HG03064 (cell line): ENCODE data around the gene PADI1.

Source experiments
- ATAC-seq: cut with Tn5 transposase; IDR thresholded peaks from one replicate; pipeline ENCODE4 v1.9.1; 2021; ENCODE audit warnings: low read depth; ENCODE audit not compliant: unreplicated experiment

PADI1 gene

GRCh38 chr1:17195731-17196130, 9.2 kb upstream of the PADI1 start:
- ATAC-seq, result no peak

DNA sequence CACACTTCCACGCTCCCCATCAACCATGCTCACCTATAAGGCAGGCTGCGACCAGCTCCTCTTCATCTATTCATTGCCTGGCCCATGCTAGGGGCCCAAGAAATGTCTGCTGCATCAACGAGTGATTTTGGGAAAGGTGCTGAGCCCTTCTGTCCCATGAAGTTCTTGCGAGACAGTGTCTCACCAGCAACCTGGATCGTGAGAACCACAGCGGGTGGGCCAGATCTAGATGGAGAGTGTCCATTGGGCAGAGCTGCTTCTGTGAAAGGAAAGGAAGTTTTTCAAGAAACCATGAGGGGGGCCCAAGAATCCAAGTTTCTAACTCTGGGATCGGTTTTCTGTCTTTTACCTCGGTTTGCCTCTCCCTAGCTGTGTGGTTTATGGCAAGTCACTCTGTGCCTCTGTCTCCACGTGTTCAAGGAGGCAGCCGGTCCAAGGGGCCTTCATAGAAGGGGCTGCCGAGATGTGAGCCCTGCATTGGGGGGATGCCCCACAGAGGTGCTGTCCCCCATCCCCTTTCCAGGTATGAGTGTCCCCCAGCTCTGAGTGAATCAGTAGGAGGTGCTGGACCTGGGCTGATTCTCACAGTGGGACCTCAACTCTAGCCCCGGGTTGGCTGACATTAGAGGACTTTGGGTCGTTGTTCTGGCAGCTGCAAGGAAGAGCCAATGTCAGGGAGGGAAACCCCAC, 8.3 kb upstream of the PADI1 start:
- no peak for ATAC-seq

GRCh38 chr1:17197696-17198095, 7.2 kb upstream of the PADI1 start:
- no peak for ATAC-seq

- no peak for ATAC-seq
Observed at GRCh38 chr1:17198476-17199258, 6.3 kb upstream of the PADI1 start.

- no peak for ATAC-seq
Observed at GRCh38 chr1:17199267-17200044, 5.5 kb upstream of the PADI1 start.

- ATAC-seq, result no peak
Observed at GRCh38 chr1:17200246-17200645, 4.7 kb upstream of the PADI1 start.

DNA sequence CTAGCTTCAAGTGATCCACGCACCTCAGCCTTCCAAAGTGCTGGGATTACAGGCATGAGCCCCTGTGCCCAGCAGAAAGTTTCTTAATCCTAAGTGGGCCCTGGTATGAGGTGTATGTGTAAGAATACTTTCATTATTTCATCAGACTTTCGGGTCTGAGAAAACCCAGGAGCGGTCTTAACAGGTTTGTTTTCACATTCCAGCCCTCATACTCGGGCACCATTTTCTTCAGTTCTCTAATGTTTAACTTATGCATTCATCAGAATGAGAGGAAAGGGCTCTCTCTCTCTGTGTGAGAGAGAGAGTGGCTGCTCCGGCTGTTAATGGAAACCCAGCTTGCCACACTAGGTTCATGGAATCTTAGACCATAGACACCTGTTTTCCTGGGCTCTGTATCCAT, 4.2 kb upstream of the PADI1 start:
- no peak for ATAC-seq

DNA sequence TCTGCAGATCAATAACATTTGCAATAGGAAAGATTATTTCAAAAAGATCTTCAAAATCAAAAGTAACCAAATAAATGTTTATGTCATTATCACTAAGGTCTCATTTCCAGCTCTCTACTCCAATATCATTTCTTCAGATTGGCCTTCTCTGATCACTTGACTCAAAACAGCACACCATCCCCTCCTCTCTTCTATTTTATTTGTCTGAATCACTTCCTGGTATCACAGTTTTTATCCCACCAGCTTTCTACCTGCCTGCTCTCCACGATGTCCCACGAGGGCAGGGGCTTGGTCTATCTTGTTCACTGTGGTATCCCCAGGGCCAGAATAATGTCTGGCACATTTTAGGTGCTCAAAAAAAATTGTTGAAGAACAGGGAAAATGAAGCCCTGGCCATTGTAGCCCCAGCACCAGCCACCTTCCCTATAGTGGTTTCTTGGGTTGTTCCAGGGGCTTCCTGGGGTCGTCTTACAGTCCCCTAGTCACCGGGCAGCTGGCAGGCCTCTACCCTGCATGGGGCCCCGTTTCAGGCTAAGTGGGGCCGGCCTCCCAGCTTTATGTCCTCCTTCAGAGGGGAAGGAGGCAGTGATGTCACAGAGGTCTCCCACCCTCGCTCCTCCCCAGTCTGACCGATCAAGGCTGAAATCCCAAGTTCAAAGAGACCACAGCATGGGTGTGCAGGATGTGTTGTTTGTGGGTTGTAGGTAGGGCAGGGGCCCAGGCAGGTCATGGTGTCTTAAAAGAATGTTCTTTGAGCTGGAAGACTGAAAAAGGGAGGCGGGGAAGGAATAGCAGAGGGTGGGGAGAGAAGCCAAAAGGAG, 3.5 kb upstream of the PADI1 start:
- no peak for ATAC-seq

DNA sequence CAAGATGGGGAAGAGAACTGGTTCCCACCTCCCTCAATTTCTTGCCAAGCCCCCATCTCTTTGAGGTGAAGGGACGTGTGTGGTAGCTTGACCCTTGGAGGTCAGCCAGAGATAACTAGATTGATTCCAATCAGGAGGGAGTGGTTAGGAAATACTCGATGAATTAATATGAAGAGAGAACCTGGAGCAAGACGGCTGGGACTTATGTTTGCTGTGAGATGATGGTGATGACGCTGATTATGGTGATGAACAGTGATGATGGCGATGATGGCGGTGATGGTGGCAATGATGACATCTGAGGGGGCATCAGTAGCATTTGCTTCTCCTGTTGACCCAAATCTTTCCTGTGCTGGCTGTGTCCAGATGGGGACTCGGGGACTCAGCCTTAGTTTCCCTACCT, 724 bp downstream of the PADI1 start:
- no peak for ATAC-seq

DNA sequence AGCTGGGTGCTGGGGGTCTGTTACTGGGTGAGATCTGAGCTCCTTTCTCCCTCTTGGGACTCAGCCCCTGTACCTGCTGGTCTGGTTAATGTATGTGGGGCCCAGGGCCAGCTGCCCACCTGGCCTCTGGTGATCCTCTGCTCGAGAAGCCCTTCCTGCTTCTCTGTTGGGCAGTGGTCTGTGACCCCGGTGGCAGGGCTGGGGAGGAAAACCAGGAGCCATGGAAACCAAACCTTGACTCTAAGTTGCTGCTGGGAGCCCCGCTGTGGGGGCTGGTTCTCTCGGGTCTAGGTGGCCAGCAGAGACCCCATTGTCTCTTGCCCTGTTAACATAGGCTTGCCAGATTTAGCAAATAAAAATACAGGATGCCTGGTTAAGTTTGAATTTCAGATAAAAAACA, 1.3 kb downstream of the PADI1 start:
- no peak for ATAC-seq

DNA sequence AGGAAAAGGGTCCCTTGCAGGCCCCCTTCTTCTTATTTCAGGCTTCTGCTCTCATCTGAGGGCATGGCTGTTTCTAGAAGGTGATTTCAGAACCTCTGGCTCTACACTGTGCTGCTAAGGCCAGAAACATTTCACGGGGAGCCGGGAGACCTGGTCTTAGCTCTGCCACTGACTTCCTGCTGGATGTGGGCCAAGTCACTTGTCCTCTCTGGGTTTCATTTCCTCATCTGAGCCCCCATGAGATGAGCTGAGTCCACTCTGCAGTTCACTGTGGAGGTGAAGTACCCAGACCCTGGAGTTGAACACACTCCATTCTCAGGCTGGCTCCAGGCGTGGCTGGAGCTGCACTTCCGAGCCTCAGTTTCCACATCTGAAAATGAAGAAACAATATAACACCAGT, 2.1 kb downstream of the PADI1 start:
- no peak for ATAC-seq

DNA sequence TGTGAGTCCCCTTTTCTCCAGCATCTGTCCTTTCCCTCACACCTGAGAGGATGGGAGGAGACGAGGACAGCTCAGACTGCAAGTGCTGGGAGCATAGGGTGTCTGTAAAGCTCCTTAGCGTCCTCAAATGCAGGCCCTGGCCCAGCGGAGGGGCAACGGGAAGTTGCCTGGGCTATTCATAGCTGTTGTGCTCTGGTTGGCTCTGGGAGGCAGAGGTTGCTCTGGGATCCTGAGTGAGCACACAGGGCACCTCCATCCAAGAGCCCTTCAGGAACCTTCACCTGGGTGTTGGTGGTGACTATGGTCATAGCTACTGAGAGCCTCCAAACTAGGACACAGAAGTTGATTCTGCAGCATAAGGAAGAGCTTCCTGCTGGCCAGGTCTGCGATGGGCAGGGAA, 2.6 kb downstream of the PADI1 start:
- no peak for ATAC-seq

DNA sequence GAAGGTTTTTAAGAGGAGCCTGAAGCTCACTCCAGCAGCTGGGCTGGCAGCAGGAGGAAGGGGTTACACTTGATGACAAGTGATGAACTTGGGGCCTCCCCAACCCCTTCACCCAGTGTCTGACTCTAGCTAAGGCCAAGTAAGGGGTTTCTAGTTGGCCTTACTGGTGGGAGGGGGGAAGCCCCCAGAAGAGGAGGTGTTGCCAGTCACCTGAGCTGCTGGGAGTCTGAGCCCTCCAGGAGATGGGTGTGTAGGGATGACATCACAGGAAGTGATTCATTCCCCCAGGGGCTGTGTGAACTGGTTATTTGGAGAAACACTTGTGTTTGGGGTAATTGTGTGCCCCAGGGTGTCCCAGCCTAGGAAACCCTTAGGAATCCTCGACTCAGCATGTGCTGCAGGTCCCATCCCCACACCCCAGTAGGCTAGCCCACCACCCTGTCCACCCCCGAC, 3.1 kb downstream of the PADI1 start:
- ATAC-seq, result peak; percentile 59

DNA sequence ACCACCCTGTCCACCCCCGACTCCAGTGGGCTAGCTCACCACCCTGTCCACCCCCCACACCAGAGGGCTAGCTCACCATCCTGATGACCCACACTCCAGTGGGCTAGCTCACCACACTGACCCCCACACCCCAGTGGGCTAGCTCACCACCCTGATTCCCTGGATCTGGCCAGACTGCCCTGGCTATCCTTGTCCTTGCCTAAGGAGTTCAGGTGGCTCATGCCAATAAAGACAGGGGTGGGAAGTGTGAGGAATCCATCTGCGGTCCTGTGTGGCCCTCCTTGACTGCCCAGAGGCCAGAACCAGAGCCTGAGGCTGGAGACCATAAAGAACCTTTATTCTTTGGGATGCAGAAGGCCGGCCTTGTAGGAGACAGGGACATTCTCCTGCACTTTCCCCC, 3.6 kb downstream of the PADI1 start:
- ATAC-seq, result no peak

DNA sequence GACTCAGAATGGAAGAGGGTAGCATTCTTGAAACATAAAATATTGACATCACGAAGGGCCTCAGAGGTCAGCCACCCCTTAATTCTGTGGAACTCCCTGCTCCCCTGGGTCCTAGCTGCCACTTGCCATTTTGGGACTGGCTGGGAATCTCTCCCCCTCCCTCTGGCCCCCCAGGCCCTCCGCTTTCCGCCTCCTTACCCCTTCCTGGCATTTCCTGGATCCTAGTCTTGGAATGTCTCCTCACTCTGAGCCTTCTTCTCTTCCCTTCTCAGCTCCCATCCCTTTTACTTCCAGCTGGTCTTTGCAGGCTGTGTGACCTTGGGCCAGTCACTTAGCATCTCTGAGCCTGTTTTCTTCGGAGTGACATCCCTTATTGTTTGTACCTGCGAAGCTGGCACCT, 4.5 kb downstream of the PADI1 start:
- no peak for ATAC-seq

- ATAC-seq, result no peak
Observed at GRCh38 chr1:17210176-17210575, 5.2 kb downstream of the PADI1 start.

DNA sequence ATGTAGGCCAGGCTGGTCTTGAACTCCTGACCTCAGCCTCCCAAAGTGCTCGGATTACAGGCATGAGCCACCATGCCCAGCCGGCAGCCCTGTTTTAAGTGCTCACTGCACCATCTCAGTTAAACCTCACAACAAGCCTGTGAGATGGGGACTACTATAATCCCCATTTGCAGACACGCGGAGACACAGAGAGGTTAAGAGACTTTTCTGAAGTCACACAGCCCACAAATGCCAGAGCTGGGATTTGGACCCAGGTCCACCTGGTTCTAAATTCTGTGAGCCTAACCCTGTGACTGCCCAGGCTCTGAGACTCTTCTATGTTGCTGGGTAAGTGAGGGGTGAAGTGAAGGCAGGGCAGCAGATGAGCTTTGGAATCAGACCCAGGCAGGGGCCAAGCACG, 6.4 kb downstream of the PADI1 start:
- ATAC-seq, result no peak

- no peak for ATAC-seq
Observed at GRCh38 chr1:17212009-17212408, 7.1 kb downstream of the PADI1 start.

- no peak for ATAC-seq
Observed at GRCh38 chr1:17212487-17213121, 7.7 kb downstream of the PADI1 start.

GRCh38 chr1:17213148-17213781, 8.3 kb downstream of the PADI1 start:
- ATAC-seq, result no peak
